Caco-2 (cell line): Measurements from ENCODE around the gene LDLRAD3. TPM values are rescaled to one million over a fixed set of nuclear protein-coding genes. Genes with fewer than 3 reads are reported as not detected.

Experiments
- BruUV-seq: library from RNA; stranded (reverse); fragments of 400-500 nt; replicated peaks from 2 replicates; lab custom pipeline; 2021; lab: Mats Ljungman, UMichigan
- CTCF ChIA-PET: fragments of 300-600 bp; sonication (Branson Sonifier 250); formaldehyde crosslinking; loops from one replicate; lab custom pipeline; 2022; ENCODE audit warnings: antibody characterized with exemption; lab: Charles Lee
- POLR2A ChIA-PET: fragments of 300-600 bp; sonication (Branson Sonifier 250); formaldehyde crosslinking; loops from one replicate; lab custom pipeline; 2022; ENCODE audit warnings: antibody characterized with exemption; lab: Charles Lee
- DNase-seq, 2 experiments: peaks; one replicate each; pipeline versions ENCODE4 v3.0.0 to v3.0.0-alpha.2; 2020 to 2022
- H3K27me3 ChIP-seq: replicated peaks from 2 replicates; pipeline ENCODE4 v1.6.0; 2011; ENCODE audit warnings: low read length; ENCODE audit not compliant: control insufficient read depth, insufficient read depth
- H3K36me3 ChIP-seq: 2 replicates; pipeline ENCODE4 v1.5.1; 2011; ENCODE audit warnings: low read length; ENCODE audit not compliant: control insufficient read depth, insufficient read depth
- H3K4me1 ChIP-seq: fragments of 250-450 bp; sonication (Bioruptor Pico); 2 replicates; pipeline ENCODE4 v1.5.1; 2020; ENCODE audit warnings: mild to moderate bottlenecking
- H3K4me3 ChIP-seq: 2 replicates; pipeline ENCODE4 v1.5.1; 2011; ENCODE audit warnings: low read depth, mild to moderate bottlenecking, control low read depth, low read length
- H3K9me3 ChIP-seq: fragments of 250-450 bp; sonication (Bioruptor Pico); 2 replicates; pipeline ENCODE4 v1.5.1; 2020; ENCODE audit warnings: mild to moderate bottlenecking, moderate library complexity
- H3K27ac Mint-ChIP-seq: one replicate; pipeline ENCODE4 v1.8.0; 2022; ENCODE audit warnings: mixed read lengths; ENCODE audit not compliant: unreplicated experiment
- H3K27me3 Mint-ChIP-seq: one replicate; pipeline ENCODE4 v1.8.0; 2022; ENCODE audit warnings: mixed read lengths; ENCODE audit not compliant: insufficient read depth, unreplicated experiment
- H3K36me3 Mint-ChIP-seq: one replicate; pipeline ENCODE4 v1.8.0; 2022; ENCODE audit warnings: mild to moderate bottlenecking, mixed read lengths; ENCODE audit not compliant: insufficient read depth, unreplicated experiment
- H3K4me1 Mint-ChIP-seq: one replicate; pipeline ENCODE4 v1.8.0; 2022; ENCODE audit warnings: low read depth, mixed read lengths; ENCODE audit not compliant: unreplicated experiment
- H3K4me3 Mint-ChIP-seq: one replicate; pipeline ENCODE4 v1.8.0; 2022; ENCODE audit warnings: mild to moderate bottlenecking, moderate library complexity, mixed read lengths; ENCODE audit not compliant: unreplicated experiment
- H3K9me3 Mint-ChIP-seq: one replicate; pipeline ENCODE4 v1.8.0; 2022; ENCODE audit warnings: mixed read lengths; ENCODE audit not compliant: unreplicated experiment
- intact Hi-C: fragments of 100-400 bp; cut with micrococcal nuclease; formaldehyde crosslinking; loops from one replicate; pipeline ENCODE4 v1.10.0; 2022; ENCODE audit not compliant: unreplicated experiment
- total RNA-seq: library from RNA; stranded (reverse); gene quantifications from 2 replicates; pipeline ENCODE4 v1.2.3, GENCODE V29; 2022
- TF ChIP-seq, protein P1 (sequence below), 2 experiments: fragments of 200-600 bp in 1 of 2; IDR thresholded peaks; 1 replicate in 1 of 2; 2 replicates in 1 of 2; pipeline versions ENCODE4 v1.5.1 to v1.8.0; 2011 to 2022; ENCODE audit warnings: antibody characterized with exemption in 1 of 2, control low read depth in 1 of 2, inconsistent platforms in 1 of 2, low read depth in 1 of 2, low read length in 1 of 2, mild to moderate bottlenecking in 1 of 2, moderate library complexity in 1 of 2; ENCODE audit not compliant: insufficient read depth in 1 of 2, severe bottlenecking in 1 of 2, unreplicated experiment in 1 of 2

Gene LDLRAD3
- total RNA-seq, 1 experiment from 2014 or later, result 9.9 TPM

DNA sequence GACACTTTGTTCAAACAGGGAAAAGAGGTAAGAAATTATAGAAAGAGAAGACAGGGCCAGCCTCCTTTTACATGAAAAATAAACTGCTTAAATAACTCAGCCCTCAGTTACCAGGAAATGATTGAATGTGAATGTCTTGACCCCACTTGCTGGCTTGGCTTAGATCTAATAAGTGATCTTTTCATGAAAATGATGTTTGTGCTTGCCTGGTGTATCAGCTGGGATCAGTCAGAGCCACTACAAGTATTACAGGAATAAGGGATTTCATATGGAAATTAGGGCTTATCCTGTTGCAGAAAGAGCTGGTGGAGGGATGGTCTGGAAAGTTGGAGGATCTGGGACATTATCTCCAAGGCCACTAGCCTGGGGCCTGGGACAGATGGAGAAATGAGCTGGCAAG is 293.5 kb downstream of the LDLRAD3 start:
- H3K36me3 Mint-ChIP-seq, result no peaks in the 10 kb centered on the region
- Histone ChIP-seq H3K4me1 (no peaks in the 10 kb centered on the region), H3K9me3 (no peaks in the 10 kb centered on the region), H3K4me3 (no peak overlapping the region), H3K36me3 (no peaks in the 10 kb centered on the region), H3K27me3 (no peaks in the 10 kb centered on the region)
- ChIA-PET POLR2A (no interaction called here), CTCF (no interaction called here)
- TF ChIP-seq, protein P1, sequence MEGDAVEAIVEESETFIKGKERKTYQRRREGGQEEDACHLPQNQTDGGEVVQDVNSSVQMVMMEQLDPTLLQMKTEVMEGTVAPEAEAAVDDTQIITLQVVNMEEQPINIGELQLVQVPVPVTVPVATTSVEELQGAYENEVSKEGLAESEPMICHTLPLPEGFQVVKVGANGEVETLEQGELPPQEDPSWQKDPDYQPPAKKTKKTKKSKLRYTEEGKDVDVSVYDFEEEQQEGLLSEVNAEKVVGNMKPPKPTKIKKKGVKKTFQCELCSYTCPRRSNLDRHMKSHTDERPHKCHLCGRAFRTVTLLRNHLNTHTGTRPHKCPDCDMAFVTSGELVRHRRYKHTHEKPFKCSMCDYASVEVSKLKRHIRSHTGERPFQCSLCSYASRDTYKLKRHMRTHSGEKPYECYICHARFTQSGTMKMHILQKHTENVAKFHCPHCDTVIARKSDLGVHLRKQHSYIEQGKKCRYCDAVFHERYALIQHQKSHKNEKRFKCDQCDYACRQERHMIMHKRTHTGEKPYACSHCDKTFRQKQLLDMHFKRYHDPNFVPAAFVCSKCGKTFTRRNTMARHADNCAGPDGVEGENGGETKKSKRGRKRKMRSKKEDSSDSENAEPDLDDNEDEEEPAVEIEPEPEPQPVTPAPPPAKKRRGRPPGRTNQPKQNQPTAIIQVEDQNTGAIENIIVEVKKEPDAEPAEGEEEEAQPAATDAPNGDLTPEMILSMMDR (IDR thresholded peaks at IDR 0.05; ENCODE audit: insufficient read depth in 1 of 2, low read depth in 1 of 2, low read length in 1 of 2, severe bottlenecking in 1 of 2, unreplicated experiment in 1 of 2), result no peak
- BruUV-seq, result no TSS peak
- no peak overlapping the region for H3K27ac Mint-ChIP-seq
- no peaks in the 10 kb centered on the region for H3K9me3 Mint-ChIP-seq
- H3K4me3 Mint-ChIP-seq, result no peak overlapping the region
- no peak for DNase-seq
- intact Hi-C loops, result no loop called here
- no peaks in the 10 kb centered on the region for H3K4me1 Mint-ChIP-seq
- no peaks in the 10 kb centered on the region for H3K27me3 Mint-ChIP-seq

GRCh38 chr11:36238036-36238631 is 294.3 kb downstream of the LDLRAD3 start:
- Histone ChIP-seq H3K4me3 (no peak overlapping the region), H3K27me3 (no peaks in the 10 kb centered on the region), H3K36me3 (no peaks in the 10 kb centered on the region), H3K4me1 (no peaks in the 10 kb centered on the region), H3K9me3 (no peaks in the 10 kb centered on the region)
- ChIA-PET CTCF (no interaction called here), POLR2A (no interaction called here)
- no peak for DNase-seq
- Mint-ChIP-seq H3K36me3 (no peaks in the 10 kb centered on the region), H3K9me3 (no peaks in the 10 kb centered on the region), H3K27ac (no peak overlapping the region), H3K4me3 (no peak overlapping the region), H3K27me3 (no peaks in the 10 kb centered on the region), H3K4me1 (no peaks in the 10 kb centered on the region)
- BruUV-seq, result no TSS peak
- TF ChIP-seq, protein P1 (IDR thresholded peaks at IDR 0.05; ENCODE audit: insufficient read depth in 1 of 2, low read depth in 1 of 2, low read length in 1 of 2, severe bottlenecking in 1 of 2, unreplicated experiment in 1 of 2), result no peak
- intact Hi-C loops, result no loop called here

DNA sequence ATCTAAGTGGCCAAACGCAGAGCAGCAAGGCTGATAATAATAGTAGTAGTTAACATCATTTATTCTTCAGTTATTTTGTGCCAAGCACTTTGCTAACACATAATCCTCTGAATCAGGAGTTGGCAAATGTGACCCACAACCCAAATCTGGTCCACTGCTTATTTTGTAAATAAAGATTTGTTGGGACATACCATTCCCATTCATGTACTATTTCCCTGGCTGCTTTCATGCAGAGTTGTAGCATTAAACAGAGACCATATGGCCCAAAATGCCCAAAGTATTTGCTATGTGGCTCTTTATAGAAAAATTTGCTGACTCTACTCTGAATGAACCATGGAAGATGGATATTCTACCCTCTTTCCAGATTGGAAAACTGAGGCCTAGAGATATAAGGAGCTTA is 295.0 kb downstream of the LDLRAD3 start:
- no peaks in the 10 kb centered on the region for H3K36me3 Mint-ChIP-seq
- H3K4me1 Mint-ChIP-seq, result no peaks in the 10 kb centered on the region
- no peak overlapping the region for H3K27ac Mint-ChIP-seq
- H3K27me3 Mint-ChIP-seq, result no peaks in the 10 kb centered on the region
- no peaks in the 10 kb centered on the region for H3K9me3 Mint-ChIP-seq
- Histone ChIP-seq H3K4me1 (no peaks in the 10 kb centered on the region), H3K9me3 (no peaks in the 10 kb centered on the region), H3K4me3 (no peak overlapping the region), H3K36me3 (no peaks in the 10 kb centered on the region), H3K27me3 (no peaks in the 10 kb centered on the region)
- CTCF ChIA-PET, result interaction anchor here (0.6 kb wide), 1 partner anchor 27 kb away, joined by 3 read pairs; no protein-coding TSS in a partner anchor
- TF ChIP-seq, protein P1 (IDR thresholded peaks at IDR 0.05; ENCODE audit: insufficient read depth in 1 of 2, low read depth in 1 of 2, low read length in 1 of 2, severe bottlenecking in 1 of 2, unreplicated experiment in 1 of 2), result no peak
- POLR2A ChIA-PET, result no interaction called here
- H3K4me3 Mint-ChIP-seq, result no peak overlapping the region
- DNase-seq, result no peak
- no TSS peak for BruUV-seq
- intact Hi-C loops, result no loop called here
